Measurements from ENCODE around the gene GTPBP3.

The GTPBP3 gene

GRCh38 chr19:17389288-17389687, 51.9 kb downstream of the GTPBP3 start:
- TF ChIP-seq EZH2phosphoT487 (IDR thresholded peaks at IDR 0.05; ENCODE audit: borderline replicate concordance) = no peak
- no peaks in the 10 kb centered on the region for H3K27me3 ChIP-seq (ENCODE audit: insufficient read depth, low read length, poor library complexity, severe bottlenecking)

DNA sequence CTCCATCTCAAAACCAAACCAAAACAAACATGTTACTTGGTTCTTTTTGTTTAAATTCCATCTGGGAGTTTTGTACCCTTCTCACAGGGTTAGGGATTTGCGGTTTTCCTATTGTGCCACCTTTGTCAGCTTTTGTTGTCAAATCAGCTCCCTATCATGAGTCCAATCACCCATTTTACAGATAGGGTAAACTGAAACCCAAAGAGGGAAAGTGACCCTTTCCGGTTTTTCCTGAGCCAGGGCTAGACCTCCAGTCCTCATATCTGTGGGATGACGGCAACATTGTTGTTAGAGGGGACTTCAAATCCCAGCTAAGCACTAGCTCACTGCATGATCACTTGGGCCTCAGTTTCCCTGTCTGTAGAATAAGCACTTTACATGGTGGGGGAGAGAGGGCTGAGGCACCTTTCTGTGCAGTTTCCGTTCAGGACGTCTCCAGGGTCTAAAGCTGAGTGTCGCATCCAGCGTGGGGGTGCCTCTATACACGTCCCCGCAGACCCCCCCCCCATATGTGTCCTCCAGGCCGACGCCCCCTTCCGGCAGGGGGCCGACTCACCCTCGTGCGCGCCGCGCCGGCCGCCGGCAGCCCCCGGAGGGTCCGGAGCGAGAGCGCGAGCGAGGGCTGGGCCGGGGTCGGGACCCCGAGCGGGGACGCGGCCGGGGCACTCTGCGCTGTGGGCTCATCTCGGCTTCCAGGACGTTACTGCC, 52.8 kb downstream of the GTPBP3 start:
- TF ChIP-seq, protein P1, sequence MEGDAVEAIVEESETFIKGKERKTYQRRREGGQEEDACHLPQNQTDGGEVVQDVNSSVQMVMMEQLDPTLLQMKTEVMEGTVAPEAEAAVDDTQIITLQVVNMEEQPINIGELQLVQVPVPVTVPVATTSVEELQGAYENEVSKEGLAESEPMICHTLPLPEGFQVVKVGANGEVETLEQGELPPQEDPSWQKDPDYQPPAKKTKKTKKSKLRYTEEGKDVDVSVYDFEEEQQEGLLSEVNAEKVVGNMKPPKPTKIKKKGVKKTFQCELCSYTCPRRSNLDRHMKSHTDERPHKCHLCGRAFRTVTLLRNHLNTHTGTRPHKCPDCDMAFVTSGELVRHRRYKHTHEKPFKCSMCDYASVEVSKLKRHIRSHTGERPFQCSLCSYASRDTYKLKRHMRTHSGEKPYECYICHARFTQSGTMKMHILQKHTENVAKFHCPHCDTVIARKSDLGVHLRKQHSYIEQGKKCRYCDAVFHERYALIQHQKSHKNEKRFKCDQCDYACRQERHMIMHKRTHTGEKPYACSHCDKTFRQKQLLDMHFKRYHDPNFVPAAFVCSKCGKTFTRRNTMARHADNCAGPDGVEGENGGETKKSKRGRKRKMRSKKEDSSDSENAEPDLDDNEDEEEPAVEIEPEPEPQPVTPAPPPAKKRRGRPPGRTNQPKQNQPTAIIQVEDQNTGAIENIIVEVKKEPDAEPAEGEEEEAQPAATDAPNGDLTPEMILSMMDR (conservative IDR thresholded peaks at IDR 0.05; ENCODE audit: low read length) = no peak
- no peak for TF ChIP-seq EZH2phosphoT487 (IDR thresholded peaks at IDR 0.05; ENCODE audit: borderline replicate concordance)
- no peaks in the 10 kb centered on the region for H3K9me3 ChIP-seq (ENCODE audit: insufficient read depth, low read depth, low read length)
- H3K79me2 ChIP-seq (ENCODE audit: insufficient read depth, low read length) = no peaks in the 10 kb centered on the region
- H4K20me1 ChIP-seq (ENCODE audit: insufficient read depth, low read length, poor library complexity, severe bottlenecking) = no peaks in the 10 kb centered on the region
- no peaks in the 10 kb centered on the region for H3F3A ChIP-seq (ENCODE audit: low read depth)
- no peak overlapping the region for H3K9ac ChIP-seq (ENCODE audit: low read depth, low read length, poor library complexity, severe bottlenecking)
- H3K36me3 ChIP-seq (ENCODE audit: insufficient read depth, low read length) = no peaks in the 10 kb centered on the region
- no peaks in the 10 kb centered on the region for H3K27me3 ChIP-seq (ENCODE audit: insufficient read depth, low read length, poor library complexity, severe bottlenecking)
- H3K9me2 ChIP-seq (replicated peaks; ENCODE audit: low read depth, low read length) = no peaks in the 10 kb centered on the region
- peaks cover 6% of the 10 kb centered on the region for H3K4me1 ChIP-seq (ENCODE audit: insufficient read depth, low read length, poor library complexity, severe bottlenecking)
- no peak overlapping the region for H3K4me3 ChIP-seq (ENCODE audit: low read length, poor library complexity, severe bottlenecking)
- H3K4me2 ChIP-seq (ENCODE audit: low read depth, low read length, poor library complexity, severe bottlenecking) = peak overlapping the region; percentile 95
- H2AFZ ChIP-seq (ENCODE audit: low read length) = no peak overlapping the region; the same call in 1 of the 2 replicates

More at GRCh38 chr19:17389288-17389687, 51.9 kb downstream of the GTPBP3 start:
- no peaks in the 10 kb centered on the region for H3F3A ChIP-seq (ENCODE audit: low read depth)
- no peak overlapping the region for H2AFZ ChIP-seq (ENCODE audit: low read length)
- H3K4me1 ChIP-seq (ENCODE audit: insufficient read depth, low read length, poor library complexity, severe bottlenecking) = peaks cover 6% of the 10 kb centered on the region
- H3K79me2 ChIP-seq (ENCODE audit: insufficient read depth, low read length) = no peaks in the 10 kb centered on the region
- H4K20me1 ChIP-seq (ENCODE audit: insufficient read depth, low read length, poor library complexity, severe bottlenecking) = no peaks in the 10 kb centered on the region
- no peaks in the 10 kb centered on the region for H3K9me3 ChIP-seq (ENCODE audit: insufficient read depth, low read depth, low read length)
- no peak overlapping the region for H3K9ac ChIP-seq (ENCODE audit: low read depth, low read length, poor library complexity, severe bottlenecking)
- no peaks in the 10 kb centered on the region for H3K9me2 ChIP-seq (replicated peaks; ENCODE audit: low read depth, low read length)
- H3K4me2 ChIP-seq (ENCODE audit: low read depth, low read length, poor library complexity, severe bottlenecking) = no peak overlapping the region
- H3K36me3 ChIP-seq (ENCODE audit: insufficient read depth, low read length) = no peaks in the 10 kb centered on the region
- no peak overlapping the region for H3K4me3 ChIP-seq (ENCODE audit: low read length, poor library complexity, severe bottlenecking)

DNA sequence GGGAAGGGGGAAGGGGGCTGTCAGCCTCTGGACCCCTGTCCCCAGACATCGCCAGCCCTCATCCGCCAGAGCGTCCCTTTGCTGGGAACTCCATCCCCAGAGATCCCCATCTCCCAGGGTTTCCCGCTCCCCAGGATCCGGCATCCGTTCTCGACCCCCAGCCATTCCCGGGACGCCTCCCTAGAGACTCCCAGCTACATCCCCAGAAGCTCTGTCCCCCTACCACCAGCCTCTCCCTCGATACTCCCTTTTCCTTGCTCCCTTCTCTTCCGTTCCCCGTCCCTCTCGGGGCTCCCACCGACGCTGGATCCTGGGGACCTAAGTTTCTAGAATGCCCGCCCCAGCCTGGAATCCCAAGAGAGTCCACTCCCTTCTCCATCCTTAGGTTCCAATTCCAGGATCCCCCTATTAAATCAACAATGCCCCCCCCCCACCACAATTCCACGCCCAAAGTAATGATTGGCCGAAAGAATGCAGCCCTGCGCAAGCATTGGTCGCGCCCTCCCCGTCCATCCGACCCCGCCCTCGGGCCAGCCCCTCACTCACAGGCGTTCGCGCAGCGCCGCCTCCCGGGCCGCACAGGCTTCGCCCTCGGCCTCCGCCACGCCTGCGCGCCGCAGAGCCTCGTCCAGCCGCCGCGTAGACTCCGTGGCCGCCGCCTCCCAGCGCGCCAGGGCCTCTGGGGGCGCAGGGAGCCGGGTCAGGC, 53.5 kb downstream of the GTPBP3 start:
- no peaks in the 10 kb centered on the region for H4K20me1 ChIP-seq (ENCODE audit: insufficient read depth, low read length, poor library complexity, severe bottlenecking)
- H3K27me3 ChIP-seq (ENCODE audit: insufficient read depth, low read length, poor library complexity, severe bottlenecking) = no peaks in the 10 kb centered on the region
- H3K4me1 ChIP-seq (ENCODE audit: insufficient read depth, low read length, poor library complexity, severe bottlenecking) = peaks cover 11% of the 10 kb centered on the region
- H3K9ac ChIP-seq (ENCODE audit: low read depth, low read length, poor library complexity, severe bottlenecking) = peak overlapping the region; percentile 68
- H3K36me3 ChIP-seq (ENCODE audit: insufficient read depth, low read length) = no peaks in the 10 kb centered on the region
- H3K9me2 ChIP-seq (replicated peaks; ENCODE audit: low read depth, low read length) = no peaks in the 10 kb centered on the region
- H3K9me3 ChIP-seq (ENCODE audit: insufficient read depth, low read depth, low read length) = no peaks in the 10 kb centered on the region
- TF ChIP-seq, protein P1 (conservative IDR thresholded peaks at IDR 0.05; ENCODE audit: low read length) = peak; percentile 66
- TF ChIP-seq EZH2phosphoT487 (IDR thresholded peaks at IDR 0.05; ENCODE audit: borderline replicate concordance) = no peak
- peak overlapping the region; percentile 95 for H3K4me2 ChIP-seq (ENCODE audit: low read depth, low read length, poor library complexity, severe bottlenecking)
- peak overlapping the region; percentile 71 for H3K4me3 ChIP-seq (ENCODE audit: low read length, poor library complexity, severe bottlenecking)
- no peaks in the 10 kb centered on the region for H3F3A ChIP-seq (ENCODE audit: low read depth)
- peak overlapping the region; percentile 90 for H2AFZ ChIP-seq (ENCODE audit: low read length)
- no peaks in the 10 kb centered on the region for H3K79me2 ChIP-seq (ENCODE audit: insufficient read depth, low read length)
